ENCODE measurements around the gene AMDHD1.

The AMDHD1 gene

GRCh38 chr12:95943330-95943842, at the start of gene AMDHD1 (continued):
- TF ChIP-seq ZNF274 (IDR thresholded peaks at IDR 0.05; ENCODE audit: low read length) (no peak), ZNF274 (tag by site-specific recombination; IDR thresholded peaks at IDR 0.05; ENCODE audit: borderline replicate concordance) (no peak)

DNA sequence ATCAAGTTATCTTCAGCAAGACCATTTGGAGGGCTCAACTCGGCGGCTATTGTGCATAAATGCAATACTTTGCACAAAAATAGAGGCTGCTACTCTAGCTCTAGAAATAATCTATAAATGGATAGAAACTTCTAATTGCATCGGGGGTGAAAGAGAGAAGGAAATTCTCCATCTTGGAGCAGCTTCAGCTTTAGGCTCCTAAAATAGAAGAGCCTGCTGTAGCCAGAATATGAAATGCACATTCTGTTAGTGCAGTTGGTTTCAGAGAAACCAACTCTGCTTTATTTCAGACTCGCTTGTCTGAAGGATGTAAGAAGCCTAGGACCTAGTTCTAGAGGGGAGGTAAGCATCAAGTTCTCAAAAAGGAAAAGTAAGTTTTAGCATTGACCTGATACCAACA, 46.3 kb upstream of the AMDHD1 start:
- Histone ChIP-seq H3K4me3 (ENCODE audit: low read depth, low read length) (no peak overlapping the region), H3K27ac (ENCODE audit: extremely low read depth, low read depth, low read length) (no peak overlapping the region), H3K36me3 (ENCODE audit: control insufficient read depth in 2 of 2, insufficient read depth in 1 of 2, low read length in 2 of 2) (no peaks in the 10 kb centered on the region), H3K4me1 (ENCODE audit: control insufficient read depth, insufficient read depth, low read length) (no peaks in the 10 kb centered on the region), H3K9me3 (ENCODE audit: control insufficient read depth, insufficient read depth, low read depth, low read length) (no peaks in the 10 kb centered on the region)
- ChIA-PET POLR2A (no interaction called here), CTCF (interaction anchor here (1.3 kb wide), 1 partner anchor 21 kb away, joined by 4 read pairs; no protein-coding TSS in a partner anchor)
- TF ChIP-seq GFI1B (tag by site-specific recombination; IDR thresholded peaks at IDR 0.05): no peak
- TF ChIP-seq ZNF146 (tag by site-specific recombination; IDR thresholded peaks at IDR 0.05): no peak
- TF ChIP-seq ZIC2 (tag by site-specific recombination; IDR thresholded peaks at IDR 0.05): no peak
- TF ChIP-seq, protein P1, sequence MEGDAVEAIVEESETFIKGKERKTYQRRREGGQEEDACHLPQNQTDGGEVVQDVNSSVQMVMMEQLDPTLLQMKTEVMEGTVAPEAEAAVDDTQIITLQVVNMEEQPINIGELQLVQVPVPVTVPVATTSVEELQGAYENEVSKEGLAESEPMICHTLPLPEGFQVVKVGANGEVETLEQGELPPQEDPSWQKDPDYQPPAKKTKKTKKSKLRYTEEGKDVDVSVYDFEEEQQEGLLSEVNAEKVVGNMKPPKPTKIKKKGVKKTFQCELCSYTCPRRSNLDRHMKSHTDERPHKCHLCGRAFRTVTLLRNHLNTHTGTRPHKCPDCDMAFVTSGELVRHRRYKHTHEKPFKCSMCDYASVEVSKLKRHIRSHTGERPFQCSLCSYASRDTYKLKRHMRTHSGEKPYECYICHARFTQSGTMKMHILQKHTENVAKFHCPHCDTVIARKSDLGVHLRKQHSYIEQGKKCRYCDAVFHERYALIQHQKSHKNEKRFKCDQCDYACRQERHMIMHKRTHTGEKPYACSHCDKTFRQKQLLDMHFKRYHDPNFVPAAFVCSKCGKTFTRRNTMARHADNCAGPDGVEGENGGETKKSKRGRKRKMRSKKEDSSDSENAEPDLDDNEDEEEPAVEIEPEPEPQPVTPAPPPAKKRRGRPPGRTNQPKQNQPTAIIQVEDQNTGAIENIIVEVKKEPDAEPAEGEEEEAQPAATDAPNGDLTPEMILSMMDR (tag by site-specific recombination; IDR thresholded peaks at IDR 0.05): no peak
- no peak for TF ChIP-seq YY1 (tag by site-specific recombination; IDR thresholded peaks at IDR 0.05)
- no peak for TF ChIP-seq ZNF626 (tag by site-specific recombination; IDR thresholded peaks at IDR 0.05)

GRCh38 chr12:95898081-95898480, 45.0 kb upstream of the AMDHD1 start:
- POLR2A ChIA-PET: no interaction called here
- CTCF ChIA-PET: interaction anchor here (1.4 kb wide), 1 partner anchor 20 kb away, joined by 5 read pairs; no protein-coding TSS in a partner anchor
- Histone ChIP-seq H3K4me1 (ENCODE audit: control insufficient read depth, insufficient read depth, low read length) (no peaks in the 10 kb centered on the region), H3K4me3 (ENCODE audit: low read depth, low read length) (no peak overlapping the region), H3K36me3 (ENCODE audit: control insufficient read depth in 2 of 2, insufficient read depth in 1 of 2, low read length in 2 of 2) (no peaks in the 10 kb centered on the region), H3K9me3 (ENCODE audit: control insufficient read depth, insufficient read depth, low read depth, low read length) (no peaks in the 10 kb centered on the region), H3K27ac (ENCODE audit: extremely low read depth, low read depth, low read length) (no peak overlapping the region)
- TF ChIP-seq, protein P2, sequence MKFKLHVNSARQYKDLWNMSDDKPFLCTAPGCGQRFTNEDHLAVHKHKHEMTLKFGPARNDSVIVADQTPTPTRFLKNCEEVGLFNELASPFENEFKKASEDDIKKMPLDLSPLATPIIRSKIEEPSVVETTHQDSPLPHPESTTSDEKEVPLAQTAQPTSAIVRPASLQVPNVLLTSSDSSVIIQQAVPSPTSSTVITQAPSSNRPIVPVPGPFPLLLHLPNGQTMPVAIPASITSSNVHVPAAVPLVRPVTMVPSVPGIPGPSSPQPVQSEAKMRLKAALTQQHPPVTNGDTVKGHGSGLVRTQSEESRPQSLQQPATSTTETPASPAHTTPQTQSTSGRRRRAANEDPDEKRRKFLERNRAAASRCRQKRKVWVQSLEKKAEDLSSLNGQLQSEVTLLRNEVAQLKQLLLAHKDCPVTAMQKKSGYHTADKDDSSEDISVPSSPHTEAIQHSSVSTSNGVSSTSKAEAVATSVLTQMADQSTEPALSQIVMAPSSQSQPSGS (tag by site-specific recombination; IDR thresholded peaks at IDR 0.05; ENCODE audit: low read depth): peak; percentile 52; the same call in 1 of the 2 replicates
- TF ChIP-seq ZNF423 (tag by site-specific recombination; IDR thresholded peaks at IDR 0.05): no peak

DNA sequence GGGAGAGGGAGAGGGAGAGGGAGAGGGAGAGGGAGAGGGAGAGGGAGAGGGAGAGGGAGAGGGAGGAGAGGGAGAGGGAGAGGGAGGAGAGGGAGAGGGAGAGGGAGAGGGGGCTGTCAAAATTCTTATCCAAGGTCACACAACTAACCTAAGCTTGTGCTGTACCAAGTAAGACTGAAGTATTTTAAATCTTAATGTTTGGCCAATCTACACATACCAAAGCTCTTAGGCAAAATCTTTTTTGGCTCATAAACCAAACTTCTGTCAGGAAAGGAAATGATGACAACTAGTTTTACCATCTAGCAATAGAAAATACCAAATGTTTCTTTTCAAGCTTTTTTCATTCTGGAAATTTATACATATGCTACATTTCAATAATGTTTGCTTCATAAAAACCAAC, 34.6 kb upstream of the AMDHD1 start:
- Histone ChIP-seq H3K36me3 (ENCODE audit: control insufficient read depth in 2 of 2, insufficient read depth in 1 of 2, low read length in 2 of 2) (no peaks in the 10 kb centered on the region), H3K27ac (ENCODE audit: extremely low read depth, low read depth, low read length) (no peak overlapping the region), H3K4me3 (ENCODE audit: low read depth, low read length) (no peak overlapping the region), H3K9me3 (ENCODE audit: control insufficient read depth, insufficient read depth, low read depth, low read length) (no peaks in the 10 kb centered on the region), H3K4me1 (ENCODE audit: control insufficient read depth, insufficient read depth, low read length) (no peaks in the 10 kb centered on the region)
- ChIA-PET CTCF (interaction anchor here (1.2 kb wide), 1 partner anchor 10 kb away, joined by 8 read pairs; no protein-coding TSS in a partner anchor), POLR2A (no interaction called here)
- no peak for TF ChIP-seq ZNF155 (tag by site-specific recombination; IDR thresholded peaks at IDR 0.05)
- no peak for TF ChIP-seq ZNF514 (tag by site-specific recombination; IDR thresholded peaks at IDR 0.05)
- TF ChIP-seq, protein P3, sequence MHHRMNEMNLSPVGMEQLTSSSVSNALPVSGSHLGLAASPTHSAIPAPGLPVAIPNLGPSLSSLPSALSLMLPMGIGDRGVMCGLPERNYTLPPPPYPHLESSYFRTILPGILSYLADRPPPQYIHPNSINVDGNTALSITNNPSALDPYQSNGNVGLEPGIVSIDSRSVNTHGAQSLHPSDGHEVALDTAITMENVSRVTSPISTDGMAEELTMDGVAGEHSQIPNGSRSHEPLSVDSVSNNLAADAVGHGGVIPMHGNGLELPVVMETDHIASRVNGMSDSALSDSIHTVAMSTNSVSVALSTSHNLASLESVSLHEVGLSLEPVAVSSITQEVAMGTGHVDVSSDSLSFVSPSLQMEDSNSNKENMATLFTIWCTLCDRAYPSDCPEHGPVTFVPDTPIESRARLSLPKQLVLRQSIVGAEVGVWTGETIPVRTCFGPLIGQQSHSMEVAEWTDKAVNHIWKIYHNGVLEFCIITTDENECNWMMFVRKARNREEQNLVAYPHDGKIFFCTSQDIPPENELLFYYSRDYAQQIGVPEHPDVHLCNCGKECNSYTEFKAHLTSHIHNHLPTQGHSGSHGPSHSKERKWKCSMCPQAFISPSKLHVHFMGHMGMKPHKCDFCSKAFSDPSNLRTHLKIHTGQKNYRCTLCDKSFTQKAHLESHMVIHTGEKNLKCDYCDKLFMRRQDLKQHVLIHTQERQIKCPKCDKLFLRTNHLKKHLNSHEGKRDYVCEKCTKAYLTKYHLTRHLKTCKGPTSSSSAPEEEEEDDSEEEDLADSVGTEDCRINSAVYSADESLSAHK (tag by site-specific recombination; IDR thresholded peaks at IDR 0.05): no peak
- TF ChIP-seq ZNF175 (tag by site-specific recombination; IDR thresholded peaks at IDR 0.05): no peak
- no peak for TF ChIP-seq EGR2 (tag by site-specific recombination; IDR thresholded peaks at IDR 0.05; ENCODE audit: low read depth)

All from HEK293 (cell line).